ENCODE data around the gene ANKRD13C.

The ANKRD13C gene

GRCh38 chr1:70293186-70293843, 61.2 kb downstream of the ANKRD13C start:
- peaks cover 19 to 50% of the 10 kb centered on the region in 2 experiments for H3K36me3 ChIP-seq (ENCODE audit: control insufficient read depth in 2 of 2, insufficient read depth in 1 of 2, low read length in 2 of 2)
- H3K27ac ChIP-seq (ENCODE audit: extremely low read depth, low read depth, low read length), result no peak overlapping the region
- no peak overlapping the region for H3K4me3 ChIP-seq (ENCODE audit: low read depth, low read length)
- no peaks in the 10 kb centered on the region for H3K4me1 ChIP-seq (ENCODE audit: control insufficient read depth, insufficient read depth, low read length)
- TF ChIP-seq ZNF239 (tag by site-specific recombination; IDR thresholded peaks at IDR 0.05) (no peak), ZNF654 (tag by site-specific recombination; IDR thresholded peaks at IDR 0.05; ENCODE audit: low read depth) (no peak)
- no peaks in the 10 kb centered on the region for H3K9me3 ChIP-seq (ENCODE audit: control insufficient read depth, insufficient read depth, low read depth, low read length)
- CTCF ChIA-PET, result no interaction called here
- POLR2A ChIA-PET, result interaction anchor here (0.6 kb wide), 1 partner anchor 118 kb away, joined by 3 read pairs; the partner anchor contains the start of gene CTH

GRCh38 chr1:70290218-70290617, 64.3 kb downstream of the ANKRD13C start:
- H3K4me1 ChIP-seq (ENCODE audit: control insufficient read depth, insufficient read depth, low read length), result no peaks in the 10 kb centered on the region
- H3K27ac ChIP-seq (ENCODE audit: extremely low read depth, low read depth, low read length), result no peak overlapping the region
- peaks cover 19 to 49% of the 10 kb centered on the region in 2 experiments for H3K36me3 ChIP-seq (ENCODE audit: control insufficient read depth in 2 of 2, insufficient read depth in 1 of 2, low read length in 2 of 2)
- ChIA-PET POLR2A (no interaction called here), CTCF (no interaction called here)
- no peak overlapping the region for H3K4me3 ChIP-seq (ENCODE audit: low read depth, low read length)
- no peak for TF ChIP-seq ZNF350 (tag by site-specific recombination; IDR thresholded peaks at IDR 0.05)
- no peak for TF ChIP-seq ZNF140 (tag by site-specific recombination; IDR thresholded peaks at IDR 0.05)
- TF ChIP-seq ZNF626 (tag by site-specific recombination; IDR thresholded peaks at IDR 0.05), result no peak
- TF ChIP-seq ZNF214 (tag by site-specific recombination; IDR thresholded peaks at IDR 0.05; ENCODE audit: borderline replicate concordance), result no peak
- no peaks in the 10 kb centered on the region for H3K9me3 ChIP-seq (ENCODE audit: control insufficient read depth, insufficient read depth, low read depth, low read length)

- H3K36me3 ChIP-seq (ENCODE audit: control insufficient read depth in 2 of 2, insufficient read depth in 1 of 2, low read length in 2 of 2), result peaks cover 19 to 33% of the 10 kb centered on the region in 2 experiments
- ChIA-PET CTCF (no interaction called here), POLR2A (no interaction called here)
- H3K9me3 ChIP-seq (ENCODE audit: control insufficient read depth, insufficient read depth, low read depth, low read length), result no peaks in the 10 kb centered on the region
- TF ChIP-seq SP2 (tag by site-specific recombination; IDR thresholded peaks at IDR 0.05) (no peak), ZNF629 (tag by site-specific recombination; IDR thresholded peaks at IDR 0.05) (no peak), ZNF184 (tag by site-specific recombination; IDR thresholded peaks at IDR 0.05) (no peak), ZNF302 (tag by site-specific recombination; IDR thresholded peaks at IDR 0.05; ENCODE audit: low read depth) (no peak), ZNF221 (tag by site-specific recombination; IDR thresholded peaks at IDR 0.05; ENCODE audit: borderline replicate concordance) (no peak), ZNF596 (tag by site-specific recombination; IDR thresholded peaks at IDR 0.05) (no peak), OSR2 (tag by site-specific recombination; IDR thresholded peaks at IDR 0.05) (no peak), REPIN1 (tag by site-specific recombination; IDR thresholded peaks at IDR 0.05; ENCODE audit: low read depth) (no peak), ZNF530 (tag by site-specific recombination; IDR thresholded peaks at IDR 0.05; ENCODE audit: low read depth) (no peak)
- no peak overlapping the region for H3K4me3 ChIP-seq (ENCODE audit: low read depth, low read length)
- no peaks in the 10 kb centered on the region for H3K4me1 ChIP-seq (ENCODE audit: control insufficient read depth, insufficient read depth, low read length)
- H3K27ac ChIP-seq (ENCODE audit: extremely low read depth, low read depth, low read length), result no peak overlapping the region
Measured at GRCh38 chr1:70288166-70288565, 66.4 kb downstream of the ANKRD13C start.

- no peak overlapping the region for H3K4me3 ChIP-seq (ENCODE audit: low read depth, low read length)
- no peak for TF ChIP-seq ZNF350 (tag by site-specific recombination; IDR thresholded peaks at IDR 0.05)
- TF ChIP-seq ZNF521 (tag by site-specific recombination; IDR thresholded peaks at IDR 0.05), result no peak
- TF ChIP-seq ZNF600 (tag by site-specific recombination; IDR thresholded peaks at IDR 0.05), result no peak
- TF ChIP-seq ZNF677 (tag by site-specific recombination; IDR thresholded peaks at IDR 0.05), result 0 out of 2 replicates have a peak, but pooled peaks have one; percentile 13
- peak; percentile 45; the same call in 1 of the 2 replicates for TF ChIP-seq PRDM6 (tag by site-specific recombination; IDR thresholded peaks at IDR 0.05)
- H3K9me3 ChIP-seq (ENCODE audit: control insufficient read depth, insufficient read depth, low read depth, low read length), result no peaks in the 10 kb centered on the region
- ChIA-PET POLR2A (interaction anchor here (0.7 kb wide), 1 partner anchor 68 kb away, joined by 3 read pairs; the partner anchor contains the start of gene ANKRD13C), CTCF (no interaction called here)
- H3K36me3 ChIP-seq (ENCODE audit: control insufficient read depth in 2 of 2, insufficient read depth in 1 of 2, low read length in 2 of 2), result peaks cover 12 to 21% of the 10 kb centered on the region in 2 experiments
- no peaks in the 10 kb centered on the region for H3K4me1 ChIP-seq (ENCODE audit: control insufficient read depth, insufficient read depth, low read length)
- no peak overlapping the region for H3K27ac ChIP-seq (ENCODE audit: extremely low read depth, low read depth, low read length)
Measured at GRCh38 chr1:70286453-70286852, 68.1 kb downstream of the ANKRD13C start.
